Right atrium auricular region (tissue), 2 donors: Measurements from ENCODE around the gene STIL. TPM values are rescaled to one million over a fixed set of nuclear protein-coding genes. Genes with fewer than 3 reads are reported as not detected.

ENCODE experiments used
- DNase-seq: peaks from one replicate; pipeline ENCODE4 v3.0.0-alpha.2; 2019; ENCODE audit warnings: low spot score
- H3K27ac ChIP-seq, 2 donors: fragments of 200-600 bp; sonication (generic); 1 replicate in 1 of 2; 2 replicates in 1 of 2; pipeline ENCODE4 v1.5.1; 2016 to 2019
- H3K27me3 ChIP-seq, 2 donors: fragments of 200-600 bp; sonication (generic); one replicate each; pipeline versions ENCODE4 v1.5.1 to v1.6.0; 2017 to 2019
- H3K36me3 ChIP-seq: fragments of 200-600 bp; sonication (generic); one replicate; pipeline ENCODE4 v1.5.1; 2016
- H3K4me1 ChIP-seq, 2 donors: fragments of 200-600 bp; sonication (generic); one replicate each; pipeline versions ENCODE4 v1.5.1 to v1.6.0; 2017 to 2019
- H3K4me3 ChIP-seq, 2 donors: fragments of 200-600 bp; sonication (generic); 1 replicate in 1 of 2; 2 replicates in 1 of 2; pipeline ENCODE4 v1.5.1; 2017 to 2019; ENCODE audit warnings: mild to moderate bottlenecking in 1 of 2, moderate library complexity in 1 of 2
- H3K9me3 ChIP-seq, 2 donors: fragments of 200-600 bp; sonication (generic); one replicate each; pipeline ENCODE4 v1.5.1; 2019
- total RNA-seq, 2 donors: library from RNA; depleted of rRNA; stranded (reverse); fragments of >200 nt; gene quantifications; one replicate each; pipeline ENCODE4 v1.1.0, GENCODE V29; 2016
- TF ChIP-seq, protein P1 (sequence below), 2 donors: fragments of 200-600 bp; sonication (generic); IDR thresholded peaks; one replicate each; pipeline ENCODE4 v1.5.1; 2019; ENCODE audit warnings: antibody characterized with exemption in 2 of 2

STIL gene
- total RNA-seq, 2 donors from 2014 or later: 0.31 to 0.52 TPM

DNA sequence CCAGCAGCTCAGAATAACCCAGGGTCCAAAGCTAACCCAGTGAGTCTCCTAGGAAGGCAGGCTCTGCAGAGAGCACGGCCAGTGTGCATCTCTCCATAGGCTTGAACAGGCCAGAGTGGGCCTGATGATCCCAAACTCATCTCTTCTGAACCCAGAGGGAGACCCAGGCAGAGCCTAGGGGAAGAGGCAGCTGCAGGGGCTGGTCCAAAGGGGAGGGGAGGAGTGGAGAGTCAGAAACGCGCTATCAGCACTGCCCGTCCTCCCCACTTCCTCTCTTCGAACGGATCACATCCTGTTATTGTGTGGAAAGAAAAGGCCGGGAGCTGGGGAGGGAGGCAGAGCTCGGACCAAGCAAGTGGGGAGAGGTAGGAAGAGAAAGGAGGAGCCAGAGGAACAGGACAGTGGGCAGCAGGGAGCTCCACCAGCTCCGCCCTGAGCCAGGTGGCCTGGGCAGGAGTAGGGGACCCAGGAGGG is 102.1 kb downstream of the STIL start:
- no peaks in the 10 kb centered on the region for H3K9me3 ChIP-seq
- H3K4me1 ChIP-seq: peaks cover 0 to 16% of the 10 kb centered on the region in 2 donors
- peak overlapping the region; percentile 21 to 24 for H3K27ac ChIP-seq
- no peaks in the 10 kb centered on the region for H3K36me3 ChIP-seq
- TF ChIP-seq, protein P1, sequence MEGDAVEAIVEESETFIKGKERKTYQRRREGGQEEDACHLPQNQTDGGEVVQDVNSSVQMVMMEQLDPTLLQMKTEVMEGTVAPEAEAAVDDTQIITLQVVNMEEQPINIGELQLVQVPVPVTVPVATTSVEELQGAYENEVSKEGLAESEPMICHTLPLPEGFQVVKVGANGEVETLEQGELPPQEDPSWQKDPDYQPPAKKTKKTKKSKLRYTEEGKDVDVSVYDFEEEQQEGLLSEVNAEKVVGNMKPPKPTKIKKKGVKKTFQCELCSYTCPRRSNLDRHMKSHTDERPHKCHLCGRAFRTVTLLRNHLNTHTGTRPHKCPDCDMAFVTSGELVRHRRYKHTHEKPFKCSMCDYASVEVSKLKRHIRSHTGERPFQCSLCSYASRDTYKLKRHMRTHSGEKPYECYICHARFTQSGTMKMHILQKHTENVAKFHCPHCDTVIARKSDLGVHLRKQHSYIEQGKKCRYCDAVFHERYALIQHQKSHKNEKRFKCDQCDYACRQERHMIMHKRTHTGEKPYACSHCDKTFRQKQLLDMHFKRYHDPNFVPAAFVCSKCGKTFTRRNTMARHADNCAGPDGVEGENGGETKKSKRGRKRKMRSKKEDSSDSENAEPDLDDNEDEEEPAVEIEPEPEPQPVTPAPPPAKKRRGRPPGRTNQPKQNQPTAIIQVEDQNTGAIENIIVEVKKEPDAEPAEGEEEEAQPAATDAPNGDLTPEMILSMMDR (IDR thresholded peaks at IDR 0.05): no peak
- H3K27me3 ChIP-seq: no peaks in the 10 kb centered on the region
- H3K4me3 ChIP-seq: no peak overlapping the region
- no peak for DNase-seq

DNA sequence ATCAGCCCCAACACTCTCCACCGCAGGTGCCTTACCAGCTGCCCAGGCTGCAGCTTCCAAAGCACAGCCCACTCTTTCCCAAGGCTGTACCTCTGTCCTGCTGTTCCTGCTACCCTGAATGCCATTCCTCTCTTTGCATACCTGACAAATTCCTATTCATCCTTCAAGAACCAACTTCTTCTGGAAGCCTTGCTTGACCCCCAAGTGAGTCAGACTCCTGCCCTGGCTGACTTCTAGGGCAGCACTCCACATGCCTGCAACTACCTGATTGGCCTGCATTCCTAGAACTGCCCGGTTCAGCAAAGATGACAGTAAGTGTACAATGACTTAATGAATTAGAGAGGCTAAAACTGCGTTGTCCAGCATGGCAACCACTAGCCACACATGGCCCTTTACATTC is 103.3 kb downstream of the STIL start:
- Histone ChIP-seq H3K27ac (no peak overlapping the region), H3K4me3 (no peak overlapping the region), H3K36me3 (no peaks in the 10 kb centered on the region), H3K4me1 (peaks cover 0 to 16% of the 10 kb centered on the region in 2 donors), H3K27me3 (no peaks in the 10 kb centered on the region), H3K9me3 (no peaks in the 10 kb centered on the region)
- TF ChIP-seq, protein P1 (IDR thresholded peaks at IDR 0.05): no peak
- no peak for DNase-seq

- DNase-seq: no peak
- TF ChIP-seq, protein P1 (IDR thresholded peaks at IDR 0.05): no peak
- H3K27me3 ChIP-seq: no peaks in the 10 kb centered on the region
- no peaks in the 10 kb centered on the region for H3K9me3 ChIP-seq
- H3K36me3 ChIP-seq: no peaks in the 10 kb centered on the region
- H3K4me3 ChIP-seq: no peak overlapping the region
- H3K27ac ChIP-seq: no peak overlapping the region
- H3K4me1 ChIP-seq: peaks cover 0 to 16% of the 10 kb centered on the region in 2 donors
Observed at GRCh38 chr1:47209725-47210325, 104.1 kb downstream of the STIL start.

DNA sequence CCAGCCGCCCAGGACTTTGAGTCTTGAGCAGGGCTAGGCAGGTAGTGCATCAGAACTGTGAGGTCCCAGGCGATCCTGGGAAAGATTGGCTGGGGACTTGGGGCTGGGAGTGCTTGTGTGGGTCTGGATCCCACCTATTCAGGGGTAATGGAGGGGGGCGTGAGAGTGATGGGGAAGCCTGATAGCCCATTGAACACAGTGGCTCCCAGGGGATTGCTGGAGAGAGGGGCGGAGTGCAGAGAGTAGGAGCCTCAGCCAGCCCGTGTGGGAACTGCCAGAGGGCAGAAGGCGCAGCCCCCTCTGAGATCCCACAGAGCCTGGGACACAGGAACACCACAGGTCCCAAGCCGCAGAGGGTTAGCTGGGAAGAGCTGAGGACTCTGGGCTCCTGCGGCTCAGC is 104.9 kb downstream of the STIL start:
- Histone ChIP-seq H3K27me3 (no peaks in the 10 kb centered on the region), H3K4me3 (no peak overlapping the region), H3K36me3 (no peaks in the 10 kb centered on the region), H3K4me1 (peaks cover 0 to 16% of the 10 kb centered on the region in 2 donors), H3K9me3 (no peaks in the 10 kb centered on the region), H3K27ac (no peak overlapping the region)
- TF ChIP-seq, protein P1 (IDR thresholded peaks at IDR 0.05): no peak
- no peak for DNase-seq

GRCh38 chr1:47208374-47208850 is 105.5 kb downstream of the STIL start:
- peaks cover 0 to 16% of the 10 kb centered on the region in 2 donors for H3K4me1 ChIP-seq
- H3K4me3 ChIP-seq: no peak overlapping the region
- H3K36me3 ChIP-seq: no peaks in the 10 kb centered on the region
- no peaks in the 10 kb centered on the region for H3K27me3 ChIP-seq
- no peaks in the 10 kb centered on the region for H3K9me3 ChIP-seq
- TF ChIP-seq, protein P1 (IDR thresholded peaks at IDR 0.05): no peak
- H3K27ac ChIP-seq: no peak overlapping the region
- no peak for DNase-seq
